IMR-90 (cell line): ENCODE measurements around the gene LTO1.

Experiments
- CEBPB ChIP-seq: IDR thresholded peaks from 2 replicates; pipeline ENCODE4 v1.6.1; 2012; ENCODE audit warnings: low read depth, low read length, improper control_type of control experiment
- MAZ ChIP-seq: IDR thresholded peaks from 2 replicates; pipeline ENCODE4 v1.6.1; 2012; ENCODE audit warnings: low read depth, mild to moderate bottlenecking, low read length, improper control_type of control experiment, moderate library complexity, borderline replicate concordance
- SMC3 ChIP-seq: fragments of 150-350 bp; IDR thresholded peaks from 2 replicates; pipeline ENCODE4 v1.6.1; 2016; ENCODE audit warnings: low read depth, mild to moderate bottlenecking, antibody characterized with exemption, low read length, moderate library complexity
- TF ChIP-seq, protein P1 (sequence below): conservative IDR thresholded peaks from 2 replicates; pipeline ENCODE4 v1.5.1; 2012; ENCODE audit warnings: mild to moderate bottlenecking, low read depth, low read length, improper control_type of control experiment
- TF ChIP-seq, protein P2 (sequence below): fragments of 150-350 bp; IDR thresholded peaks from 2 replicates; pipeline ENCODE4 v1.6.1; 2017; ENCODE audit warnings: mild to moderate bottlenecking, antibody characterized with exemption, low read length, low read depth

DNA sequence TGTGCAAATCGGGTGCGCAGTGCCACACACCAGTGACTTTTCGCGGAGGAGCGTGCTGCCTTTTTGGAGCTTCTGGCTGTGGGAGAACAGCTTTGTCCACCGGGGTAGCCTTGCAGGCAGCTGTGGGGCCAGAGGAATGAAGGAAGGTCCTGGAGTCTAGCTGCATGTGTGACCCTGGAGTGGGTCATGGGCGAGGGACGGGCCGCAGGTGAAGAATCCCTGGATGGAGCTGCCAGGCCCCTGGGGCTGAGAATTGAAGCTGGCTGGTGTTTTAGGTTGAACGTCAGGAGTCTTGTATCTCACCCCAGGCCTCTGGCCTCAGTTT, 25.6 kb downstream of the LTO1 start:
- TF ChIP-seq, protein P1, sequence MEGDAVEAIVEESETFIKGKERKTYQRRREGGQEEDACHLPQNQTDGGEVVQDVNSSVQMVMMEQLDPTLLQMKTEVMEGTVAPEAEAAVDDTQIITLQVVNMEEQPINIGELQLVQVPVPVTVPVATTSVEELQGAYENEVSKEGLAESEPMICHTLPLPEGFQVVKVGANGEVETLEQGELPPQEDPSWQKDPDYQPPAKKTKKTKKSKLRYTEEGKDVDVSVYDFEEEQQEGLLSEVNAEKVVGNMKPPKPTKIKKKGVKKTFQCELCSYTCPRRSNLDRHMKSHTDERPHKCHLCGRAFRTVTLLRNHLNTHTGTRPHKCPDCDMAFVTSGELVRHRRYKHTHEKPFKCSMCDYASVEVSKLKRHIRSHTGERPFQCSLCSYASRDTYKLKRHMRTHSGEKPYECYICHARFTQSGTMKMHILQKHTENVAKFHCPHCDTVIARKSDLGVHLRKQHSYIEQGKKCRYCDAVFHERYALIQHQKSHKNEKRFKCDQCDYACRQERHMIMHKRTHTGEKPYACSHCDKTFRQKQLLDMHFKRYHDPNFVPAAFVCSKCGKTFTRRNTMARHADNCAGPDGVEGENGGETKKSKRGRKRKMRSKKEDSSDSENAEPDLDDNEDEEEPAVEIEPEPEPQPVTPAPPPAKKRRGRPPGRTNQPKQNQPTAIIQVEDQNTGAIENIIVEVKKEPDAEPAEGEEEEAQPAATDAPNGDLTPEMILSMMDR = no peak
- TF ChIP-seq, protein P2, sequence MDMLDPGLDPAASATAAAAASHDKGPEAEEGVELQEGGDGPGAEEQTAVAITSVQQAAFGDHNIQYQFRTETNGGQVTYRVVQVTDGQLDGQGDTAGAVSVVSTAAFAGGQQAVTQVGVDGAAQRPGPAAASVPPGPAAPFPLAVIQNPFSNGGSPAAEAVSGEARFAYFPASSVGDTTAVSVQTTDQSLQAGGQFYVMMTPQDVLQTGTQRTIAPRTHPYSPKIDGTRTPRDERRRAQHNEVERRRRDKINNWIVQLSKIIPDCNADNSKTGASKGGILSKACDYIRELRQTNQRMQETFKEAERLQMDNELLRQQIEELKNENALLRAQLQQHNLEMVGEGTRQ = no peak
- TF ChIP-seq SMC3 (no peak), MAZ (no peak), CEBPB (no peak)
